GM18909 (cell line): Measurements from ENCODE around the gene KCNA4.
"Not testable (repeated sequence)": the region's sequence is repeated elsewhere in the genome, so short reads cannot be mapped to it uniquely, and the experiment has no call there.

ENCODE experiments used
- ATAC-seq: cut with Tn5 transposase; IDR thresholded peaks from one replicate; pipeline ENCODE4 v1.9.1; 2021; ENCODE audit warnings: mild to moderate bottlenecking; ENCODE audit not compliant: unreplicated experiment, poor library complexity

The KCNA4 gene

GRCh38 chr11:30000986-30001750 is 15.7 kb downstream of the KCNA4 start:
- ATAC-seq: no peak

- peak; percentile 91 for ATAC-seq
Observed at GRCh38 chr11:29996016-29996415, 20.8 kb downstream of the KCNA4 start.

GRCh38 chr11:29989174-29989970 is 27.5 kb downstream of the KCNA4 start:
- ATAC-seq: no peak

- ATAC-seq: no peak
Observed at GRCh38 chr11:29985248-29985647, 31.6 kb downstream of the KCNA4 start.

GRCh38 chr11:29984544-29984943 is 32.3 kb downstream of the KCNA4 start:
- ATAC-seq: no peak

GRCh38 chr11:29978549-29978948 is 38.3 kb downstream of the KCNA4 start:
- no peak for ATAC-seq

GRCh38 chr11:29975580-29975979 is 41.2 kb downstream of the KCNA4 start:
- ATAC-seq: not testable (repeated sequence)

GRCh38 chr11:29963796-29964195 is 53.0 kb downstream of the KCNA4 start:
- no peak for ATAC-seq

GRCh38 chr11:29963036-29963435 is 53.8 kb downstream of the KCNA4 start:
- no peak for ATAC-seq

- peak; percentile 80 for ATAC-seq
Observed at GRCh38 chr11:29962243-29962642, 54.6 kb downstream of the KCNA4 start.
